CD4-positive, alpha-beta T cell treated with Interleukin-17A for 4 hours (primary cell): ENCODE results near the gene IPO8.
"Not testable (repeated sequence)": the region's sequence is repeated elsewhere in the genome, so short reads cannot be mapped to it uniquely, and the experiment has no call there.

ENCODE experiments used
- DNase-seq: peaks from one replicate; pipeline ENCODE4 v3.0.0-alpha.2; 2020; ENCODE audit warnings: mixed read lengths

IPO8 gene

DNA sequence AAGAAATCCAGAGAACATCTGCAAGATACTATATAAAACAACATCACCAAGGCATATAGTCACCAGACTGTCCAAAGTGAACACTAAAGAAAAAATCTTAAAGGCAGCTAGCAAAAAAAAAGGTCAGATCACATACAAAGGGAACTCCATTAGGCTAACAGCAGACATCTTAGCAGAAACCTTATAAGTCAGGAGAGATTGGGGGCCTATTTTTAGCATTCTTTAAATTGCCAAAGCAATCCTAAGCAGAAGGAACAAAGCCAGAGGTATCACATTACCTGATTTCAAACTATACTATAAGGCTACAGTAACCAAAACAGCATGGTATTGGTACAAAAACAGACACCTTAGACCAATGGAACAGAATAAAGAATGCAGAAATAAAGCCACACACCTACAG lies 92.5 kb downstream of the IPO8 start:
- DNase-seq = no peak

- no peak for DNase-seq
Measured at GRCh38 chr12:30602678-30603077, 93.0 kb downstream of the IPO8 start.

GRCh38 chr12:30599608-30600007 lies 96.1 kb downstream of the IPO8 start:
- no peak for DNase-seq

DNA sequence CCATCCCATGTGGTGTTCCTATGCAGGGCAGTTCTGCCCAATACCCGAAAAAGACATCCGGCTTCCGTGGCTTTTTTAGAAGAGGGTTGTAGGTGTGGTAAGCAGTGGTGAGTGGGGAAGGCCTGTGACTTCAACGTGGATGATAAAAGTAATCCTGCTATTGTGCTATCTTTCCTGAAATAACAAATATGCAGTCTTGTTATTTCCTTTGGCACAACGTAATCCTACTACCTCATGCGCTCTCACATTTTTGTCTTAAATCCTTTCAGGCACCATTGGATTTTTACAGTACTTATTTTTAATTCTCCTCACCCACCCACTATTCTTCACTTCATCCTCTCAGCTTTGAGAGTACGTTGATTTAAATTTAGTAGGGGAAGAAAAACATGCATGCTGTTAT lies 96.8 kb downstream of the IPO8 start:
- DNase-seq = no peak

GRCh38 chr12:30595742-30596141 lies 99.9 kb downstream of the IPO8 start:
- no peak for DNase-seq

GRCh38 chr12:30594509-30594908 lies 101.2 kb downstream of the IPO8 start:
- no peak for DNase-seq

GRCh38 chr12:30588572-30588971 lies 107.1 kb downstream of the IPO8 start:
- DNase-seq = not testable (repeated sequence)

GRCh38 chr12:30587782-30588181 lies 107.9 kb downstream of the IPO8 start:
- no peak for DNase-seq

GRCh38 chr12:30585877-30586276 lies 109.8 kb downstream of the IPO8 start:
- no peak for DNase-seq

DNA sequence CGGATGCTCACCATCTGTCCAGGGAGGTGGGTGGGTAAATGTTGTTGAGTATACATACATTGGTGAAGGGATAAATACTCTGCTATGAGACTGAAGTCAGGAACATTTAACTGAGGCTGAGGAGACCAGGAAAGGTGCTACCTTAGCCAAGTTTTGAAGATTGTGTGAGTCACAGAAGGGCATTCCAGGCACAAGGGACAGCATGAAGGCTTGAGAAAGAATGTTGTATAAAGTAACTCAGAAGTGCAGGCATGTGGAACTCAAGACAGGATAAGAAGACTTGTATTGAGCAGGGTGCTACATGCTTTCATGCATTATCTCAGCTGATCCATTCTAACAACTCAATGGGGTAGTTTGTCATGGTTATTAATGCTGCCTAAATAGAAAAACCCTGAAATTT lies 112.7 kb downstream of the IPO8 start:
- no peak for DNase-seq

- no peak for DNase-seq
Measured at GRCh38 chr12:30580344-30580743, 115.3 kb downstream of the IPO8 start.
